Measurements from ENCODE around the gene NEIL3. TPM values are rescaled to one million over a fixed set of nuclear protein-coding genes. Genes with fewer than 3 reads are reported as not detected.

NEIL3 gene
- total RNA-seq, 1 donor from 2014 or later = 0.08 TPM

GRCh38 chr4:177408023-177408422 lies 98.3 kb downstream of the NEIL3 start:
- ATAC-seq (no peak), DNase-seq (ENCODE audit: low spot score) (no peak)

GRCh38 chr4:177410566-177410965 lies 100.9 kb downstream of the NEIL3 start:
- no peak for DNase-seq (ENCODE audit: low spot score)
- ATAC-seq = no peak

- ATAC-seq (peak; percentile 77), DNase-seq (ENCODE audit: low spot score) (peak; percentile 47)
Observed at GRCh38 chr4:177411996-177412395, 102.3 kb downstream of the NEIL3 start.

Other genes starting within 250 kb of the NEIL3 start
- 13.7 TPM for gene AGA, start 132.6 kb downstream of the NEIL3 start, total RNA-seq

Data from left lobe of liver (tissue), 2 donors.